Cardiac muscle cell (in vitro differentiated cells and primary cell): ENCODE measurements around the gene MTHFD2. TPM values are rescaled to one million over a fixed set of nuclear protein-coding genes. Genes with fewer than 3 reads are reported as not detected.

Experiments used
- DNase-seq, 2 donors: peaks; one replicate each; pipeline versions ENCODE4 v3.0.0 to v3.0.0-alpha.2; 2010 to 2017; ENCODE audit warnings: low read depth in 1 of 2, low spot score in 1 of 2
- H3K27ac ChIP-seq: fragments of 200-600 bp; sonication (generic); 2 replicates; pipeline ENCODE4 v1.5.1; 2016
- H3K27me3 ChIP-seq: fragments of 200-600 bp; sonication (generic); 2 replicates; pipeline ENCODE4 v1.6.0; 2016; ENCODE audit warnings: control low read depth
- H3K36me3 ChIP-seq: fragments of 200-600 bp; sonication (generic); 2 replicates; pipeline ENCODE4 v1.5.1; 2016; ENCODE audit warnings: control low read depth
- H3K4me1 ChIP-seq: fragments of 200-600 bp; sonication (generic); 2 replicates; pipeline ENCODE4 v1.8.1; 2017; ENCODE audit warnings: low read depth, mild to moderate bottlenecking, mixed run types
- H3K4me3 ChIP-seq: fragments of 200-600 bp; sonication (generic); 2 replicates; pipeline ENCODE4 v1.5.1; 2016; ENCODE audit warnings: mild to moderate bottlenecking
- H3K9me3 ChIP-seq: fragments of 200-600 bp; sonication (generic); 2 replicates; pipeline ENCODE4 v1.5.1; 2017; ENCODE audit warnings: low read depth, mild to moderate bottlenecking, control low read depth
- polyA plus RNA-seq: library from polyadenylated mRNA; unstranded; fragments of >200 nt; fragmentation: Nextera tagmentation; extraction: Ambion mirVana; gene quantifications from 2 replicates; pipeline ENCODE4 v1.2.1, GENCODE V29; 2016
- total RNA-seq: library from RNA; depleted of rRNA; stranded (reverse); fragments of >200 nt; gene quantifications from 2 replicates; pipeline ENCODE4 v1.2.3, GENCODE V29; 2016
- TF ChIP-seq, protein P1 (sequence below): IDR thresholded peaks from 2 replicates; pipeline ENCODE4 v1.5.1; 2012; ENCODE audit warnings: low read depth, mild to moderate bottlenecking, low read length

The MTHFD2 gene
- total and polyA plus RNA-seq, 2 experiments from 2014 or later, result 15.6 to 21.1 TPM

DNA sequence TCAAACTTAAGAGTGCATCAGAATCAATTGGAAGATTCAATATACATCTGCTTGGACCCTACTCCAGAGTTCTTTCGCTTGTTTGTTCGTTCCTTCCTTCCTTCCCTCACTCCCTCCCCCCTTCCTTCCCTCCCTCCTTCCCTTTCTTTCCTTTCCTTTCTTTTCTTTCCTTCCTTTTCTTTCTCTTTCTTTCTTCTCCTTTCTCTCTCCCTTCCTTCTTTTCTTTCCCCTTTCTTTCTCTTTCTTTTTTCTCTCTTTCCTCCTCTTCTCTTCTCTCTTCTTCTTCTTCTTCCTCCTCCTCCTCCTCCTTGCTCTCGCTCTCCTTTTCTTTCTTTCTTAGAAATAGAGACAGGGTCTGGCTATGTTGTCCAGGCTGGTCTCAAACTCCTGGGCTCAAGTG is 45.9 kb downstream of the MTHFD2 start:
- H3K4me1 ChIP-seq, result no peaks in the 10 kb centered on the region
- DNase-seq, result no peak
- H3K27ac ChIP-seq, result no peak overlapping the region
- no peak overlapping the region for H3K4me3 ChIP-seq
- TF ChIP-seq, protein P1, sequence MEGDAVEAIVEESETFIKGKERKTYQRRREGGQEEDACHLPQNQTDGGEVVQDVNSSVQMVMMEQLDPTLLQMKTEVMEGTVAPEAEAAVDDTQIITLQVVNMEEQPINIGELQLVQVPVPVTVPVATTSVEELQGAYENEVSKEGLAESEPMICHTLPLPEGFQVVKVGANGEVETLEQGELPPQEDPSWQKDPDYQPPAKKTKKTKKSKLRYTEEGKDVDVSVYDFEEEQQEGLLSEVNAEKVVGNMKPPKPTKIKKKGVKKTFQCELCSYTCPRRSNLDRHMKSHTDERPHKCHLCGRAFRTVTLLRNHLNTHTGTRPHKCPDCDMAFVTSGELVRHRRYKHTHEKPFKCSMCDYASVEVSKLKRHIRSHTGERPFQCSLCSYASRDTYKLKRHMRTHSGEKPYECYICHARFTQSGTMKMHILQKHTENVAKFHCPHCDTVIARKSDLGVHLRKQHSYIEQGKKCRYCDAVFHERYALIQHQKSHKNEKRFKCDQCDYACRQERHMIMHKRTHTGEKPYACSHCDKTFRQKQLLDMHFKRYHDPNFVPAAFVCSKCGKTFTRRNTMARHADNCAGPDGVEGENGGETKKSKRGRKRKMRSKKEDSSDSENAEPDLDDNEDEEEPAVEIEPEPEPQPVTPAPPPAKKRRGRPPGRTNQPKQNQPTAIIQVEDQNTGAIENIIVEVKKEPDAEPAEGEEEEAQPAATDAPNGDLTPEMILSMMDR, result no peak
- H3K36me3 ChIP-seq, result no peaks in the 10 kb centered on the region
- no peaks in the 10 kb centered on the region for H3K9me3 ChIP-seq
- H3K27me3 ChIP-seq, result no peaks in the 10 kb centered on the region

DNA sequence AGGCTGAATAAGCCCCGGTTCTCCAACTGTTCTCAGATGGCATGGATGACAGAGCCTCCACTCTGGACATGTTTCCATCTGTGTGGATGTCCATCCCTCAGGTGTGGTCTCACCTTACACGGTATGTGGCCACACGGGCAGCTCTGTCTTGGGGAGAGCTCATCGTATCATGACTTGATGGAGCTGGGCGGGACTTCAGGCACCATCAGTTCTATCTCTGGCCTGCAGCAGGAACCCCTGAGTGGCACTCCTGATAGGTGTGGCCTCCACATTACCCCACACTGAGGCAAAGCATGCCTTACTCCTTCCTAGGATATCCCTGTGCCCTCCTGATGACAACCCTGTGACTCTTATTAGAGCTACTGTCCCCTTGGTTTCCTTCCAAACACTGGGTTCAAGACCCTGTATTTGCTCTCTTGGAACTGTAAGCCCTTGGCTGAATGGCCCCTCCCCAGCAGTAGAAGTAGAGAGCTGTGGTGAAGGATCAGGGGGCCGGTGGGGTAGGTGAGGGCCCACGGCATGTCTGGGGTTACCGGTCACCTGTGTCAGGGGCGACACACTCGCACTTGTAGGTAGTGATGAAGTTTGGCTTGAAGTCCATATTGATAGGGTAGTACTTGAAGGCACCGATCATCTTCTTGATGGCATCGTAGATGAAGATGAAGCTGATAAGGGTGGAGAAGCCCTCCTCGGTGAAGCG is 48.2 kb downstream of the MTHFD2 start:
- DNase-seq, result no peak
- Histone ChIP-seq H3K4me1 (no peaks in the 10 kb centered on the region), H3K27me3 (no peaks in the 10 kb centered on the region), H3K36me3 (no peaks in the 10 kb centered on the region), H3K27ac (no peak overlapping the region), H3K9me3 (no peaks in the 10 kb centered on the region), H3K4me3 (no peak overlapping the region)
- TF ChIP-seq, protein P1, result no peak

DNA sequence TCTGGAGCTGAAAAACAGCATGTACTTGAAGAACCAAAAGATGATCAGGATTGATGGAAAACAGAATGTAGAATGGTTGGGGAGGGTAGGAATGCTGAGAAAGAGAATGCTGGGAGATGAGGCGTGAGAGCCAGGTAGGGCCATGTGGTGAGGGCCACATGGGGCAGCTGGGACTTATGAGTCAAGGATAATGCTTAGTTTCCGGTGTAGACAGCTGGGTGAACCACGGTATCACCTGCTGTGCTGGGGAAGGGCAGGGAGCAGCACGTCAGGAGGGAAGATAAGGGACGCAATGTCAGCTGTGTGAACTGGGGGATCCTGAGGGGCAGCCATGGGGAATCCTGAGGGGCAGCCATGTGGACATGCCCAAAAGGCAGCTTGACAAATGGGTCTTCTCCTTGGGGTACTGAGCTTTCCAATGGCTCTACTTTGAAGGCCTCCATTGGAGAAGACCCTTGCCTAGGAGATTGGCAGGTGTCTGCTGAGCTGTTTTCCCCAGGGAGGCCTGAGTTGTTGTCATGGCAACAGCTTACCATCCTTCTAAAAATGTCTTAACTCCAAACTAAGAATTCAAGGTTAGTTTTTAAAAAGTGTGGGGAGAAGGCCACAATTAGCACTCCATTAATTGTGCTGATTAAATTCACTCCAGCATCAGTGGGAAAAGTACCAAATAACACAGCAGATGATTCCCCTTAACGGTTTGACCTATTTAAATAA is 51.1 kb downstream of the MTHFD2 start:
- Histone ChIP-seq H3K27ac (no peak overlapping the region), H3K4me3 (no peak overlapping the region), H3K4me1 (no peaks in the 10 kb centered on the region), H3K9me3 (no peaks in the 10 kb centered on the region), H3K27me3 (no peaks in the 10 kb centered on the region), H3K36me3 (no peaks in the 10 kb centered on the region)
- no peak for DNase-seq
- TF ChIP-seq, protein P1, result no peak

DNA sequence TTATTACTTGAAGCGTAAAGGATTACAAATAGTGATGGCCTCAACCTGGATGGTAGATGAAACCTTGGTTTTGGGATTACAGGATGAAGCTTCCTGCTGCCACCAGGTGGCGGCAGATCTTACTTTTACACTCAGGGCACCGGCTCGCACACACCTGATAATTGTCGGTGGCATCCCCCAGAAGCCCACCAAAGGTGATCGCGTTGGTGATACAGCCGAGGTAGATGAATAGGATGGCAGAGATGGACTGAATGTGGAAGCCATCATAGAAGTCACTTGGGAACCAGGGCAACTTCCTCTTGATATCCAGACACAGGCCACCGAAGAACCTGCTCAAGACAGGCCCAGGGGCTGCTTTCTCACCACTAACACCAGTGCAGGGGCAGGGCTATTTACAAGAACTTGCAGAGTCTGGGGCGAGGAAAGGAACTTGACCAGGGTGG is 51.8 kb downstream of the MTHFD2 start:
- H3K27ac ChIP-seq, result no peak overlapping the region
- H3K4me1 ChIP-seq, result no peaks in the 10 kb centered on the region
- DNase-seq, result peak; percentile 56 to 70
- TF ChIP-seq, protein P1, result peak; percentile 86
- H3K27me3 ChIP-seq, result no peaks in the 10 kb centered on the region
- no peaks in the 10 kb centered on the region for H3K9me3 ChIP-seq
- no peak overlapping the region for H3K4me3 ChIP-seq
- H3K36me3 ChIP-seq, result no peaks in the 10 kb centered on the region

DNA sequence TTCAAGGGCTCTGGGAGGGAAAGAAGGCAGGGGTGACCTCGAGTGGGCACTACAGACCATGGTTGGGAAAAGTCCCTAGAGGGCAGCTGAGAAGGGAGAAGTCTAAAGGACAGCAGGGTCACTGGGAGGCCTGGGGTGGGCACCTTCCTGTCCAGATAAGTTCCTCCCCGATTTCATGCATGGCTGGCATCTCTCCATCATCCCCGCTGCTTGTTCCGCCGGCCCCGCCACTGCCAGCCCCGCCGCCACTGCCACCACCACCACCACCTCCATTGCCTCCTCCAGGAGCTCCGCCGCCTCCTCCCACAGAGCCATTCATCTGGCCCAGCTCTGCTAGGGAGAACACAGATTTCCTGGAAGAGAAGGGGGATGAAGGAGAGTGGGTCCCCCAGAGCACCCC is 53.6 kb downstream of the MTHFD2 start:
- Histone ChIP-seq H3K27me3 (no peaks in the 10 kb centered on the region), H3K4me3 (no peak overlapping the region), H3K36me3 (no peaks in the 10 kb centered on the region), H3K27ac (no peak overlapping the region), H3K4me1 (no peaks in the 10 kb centered on the region), H3K9me3 (no peaks in the 10 kb centered on the region)
- no peak for DNase-seq
- TF ChIP-seq, protein P1, result no peak
